HG03103 (cell line): Measurements from ENCODE around the gene DPP4.

Experiments
- ATAC-seq: cut with Tn5 transposase; IDR thresholded peaks from one replicate; pipeline ENCODE4 v1.9.1; 2021; ENCODE audit warnings: low read depth; ENCODE audit not compliant: unreplicated experiment

The DPP4 gene

DNA sequence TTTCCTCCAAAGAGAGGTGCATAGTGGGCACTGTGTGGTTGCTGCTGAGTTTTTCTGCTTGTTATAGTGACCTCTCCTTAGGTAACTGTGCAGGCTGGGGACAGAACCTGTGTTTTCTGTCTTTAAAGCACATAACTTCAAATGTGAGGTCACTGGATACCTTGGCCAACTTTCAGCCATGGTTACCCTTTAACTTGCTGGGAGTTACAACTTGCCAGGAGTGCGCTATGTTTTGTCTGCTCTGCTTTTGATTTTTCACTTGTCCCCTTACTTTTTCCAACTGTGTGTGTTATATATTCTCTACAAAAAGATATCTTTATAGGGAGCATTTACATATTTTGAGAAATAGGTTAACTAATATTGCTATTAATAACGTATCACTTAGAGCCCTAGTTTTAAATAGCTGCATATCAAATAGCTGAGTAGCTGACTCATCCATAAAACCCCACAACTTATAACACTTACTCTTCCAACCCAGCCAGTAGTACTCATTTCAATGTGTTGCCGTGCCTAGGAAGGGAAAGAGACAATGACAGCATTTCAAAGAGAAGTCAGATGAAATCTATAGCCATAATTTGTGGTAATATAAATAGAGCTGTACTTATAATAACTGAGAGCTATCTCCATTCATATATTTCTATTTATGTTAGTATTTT is 51.6 kb downstream of the DPP4 start:
- ATAC-seq: no peak

DNA sequence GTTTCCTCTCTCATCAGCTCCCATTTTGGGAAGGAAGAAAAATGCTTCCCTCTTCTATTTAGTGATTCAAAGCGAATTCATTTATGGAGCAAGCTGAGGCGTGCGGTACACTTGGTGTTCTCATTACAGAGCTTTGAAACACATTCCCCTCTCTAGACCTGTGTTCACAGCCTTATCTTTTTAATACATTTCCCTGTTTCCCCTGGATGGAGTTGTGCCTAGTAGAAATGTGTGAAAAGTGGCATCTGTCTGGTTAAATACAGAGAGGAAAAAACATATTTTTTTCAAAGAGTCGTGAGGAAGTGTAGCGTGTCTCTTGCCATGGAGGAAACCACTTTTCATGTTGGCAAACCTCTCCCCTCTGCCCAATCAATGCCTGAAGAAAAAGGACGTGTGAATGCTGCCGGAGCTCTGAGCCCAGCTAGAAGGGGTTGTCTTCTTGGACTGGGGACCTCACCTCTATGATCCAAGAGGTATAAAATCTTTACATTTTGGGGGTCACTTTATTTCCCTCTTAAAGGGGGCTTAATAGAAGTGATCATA is 52.4 kb downstream of the DPP4 start:
- ATAC-seq: no peak

DNA sequence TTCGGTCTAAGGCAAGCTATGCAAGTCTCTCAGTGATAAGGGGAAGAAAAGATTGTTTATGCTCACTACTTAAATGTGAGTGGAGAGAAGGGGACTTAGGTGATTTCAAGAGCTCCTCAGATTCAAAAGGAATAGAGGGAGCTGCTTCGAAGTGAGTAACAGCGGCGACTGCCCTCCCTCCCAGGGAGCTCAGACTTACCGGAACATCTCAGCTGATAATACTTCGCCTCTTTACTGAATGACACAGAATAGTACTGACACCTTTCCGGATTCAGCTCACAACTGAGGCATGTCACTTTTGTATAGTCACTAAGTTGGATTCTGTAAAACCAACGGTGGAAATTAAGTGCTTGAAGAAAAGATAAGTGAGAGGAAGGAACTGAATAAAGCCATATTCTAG is 55.5 kb downstream of the DPP4 start:
- ATAC-seq: no peak

DNA sequence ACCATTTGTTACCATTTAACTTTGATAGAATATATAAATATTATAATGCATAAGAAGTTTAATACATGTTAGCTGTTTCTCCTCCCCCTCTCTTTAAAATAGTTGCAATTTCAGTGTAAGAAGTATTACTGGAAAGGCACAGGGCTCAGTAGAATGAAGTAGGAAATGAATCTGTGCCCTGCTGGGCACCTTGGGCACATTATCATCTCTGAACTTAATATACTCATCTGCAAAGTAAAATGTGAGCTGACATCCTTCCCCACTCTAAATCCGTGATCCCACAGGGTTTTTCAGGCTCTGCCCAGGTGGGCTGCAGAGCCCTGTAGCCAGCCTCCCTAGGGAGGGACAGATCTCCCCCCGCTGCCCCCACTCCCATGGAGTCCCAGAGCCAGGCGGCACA is 56.8 kb downstream of the DPP4 start:
- ATAC-seq: no peak

DNA sequence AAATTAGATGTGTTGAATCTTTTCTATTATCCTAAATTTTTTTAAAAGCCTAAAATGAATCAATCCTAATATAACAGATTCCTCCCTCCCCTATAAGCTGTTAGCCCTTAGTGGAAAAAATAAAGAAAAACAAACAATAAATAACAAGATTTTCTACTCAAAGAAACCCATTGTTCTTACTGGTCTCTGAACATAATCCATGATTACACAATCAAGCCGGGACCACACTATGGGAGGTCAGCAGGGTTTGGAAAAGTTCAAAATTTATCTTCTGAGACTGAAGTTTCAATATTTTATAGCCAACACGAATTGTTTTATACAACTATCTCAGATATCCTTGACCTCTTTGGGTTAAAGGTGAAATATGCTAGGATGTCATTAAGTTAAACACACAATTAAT is 57.9 kb downstream of the DPP4 start:
- ATAC-seq: no peak

DNA sequence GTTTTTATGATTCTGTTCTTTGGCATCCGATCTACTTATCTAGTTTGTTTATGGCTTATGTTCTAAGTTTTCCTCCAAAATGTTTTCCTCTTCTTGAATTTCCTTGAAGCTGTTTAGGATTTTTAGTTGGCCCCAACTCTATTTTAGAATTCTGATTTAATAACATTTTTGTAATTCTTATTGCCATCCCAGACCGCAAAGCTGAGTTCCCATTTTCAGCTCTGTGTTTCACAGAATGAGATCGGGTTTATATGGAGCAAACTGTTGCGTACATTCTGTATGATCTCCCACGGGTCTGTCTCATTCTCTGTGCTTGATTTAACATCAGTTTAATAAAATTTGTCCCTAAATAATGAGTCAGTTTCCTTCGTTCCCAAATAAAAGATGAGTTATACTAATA is 59.3 kb downstream of the DPP4 start:
- ATAC-seq: no peak

DNA sequence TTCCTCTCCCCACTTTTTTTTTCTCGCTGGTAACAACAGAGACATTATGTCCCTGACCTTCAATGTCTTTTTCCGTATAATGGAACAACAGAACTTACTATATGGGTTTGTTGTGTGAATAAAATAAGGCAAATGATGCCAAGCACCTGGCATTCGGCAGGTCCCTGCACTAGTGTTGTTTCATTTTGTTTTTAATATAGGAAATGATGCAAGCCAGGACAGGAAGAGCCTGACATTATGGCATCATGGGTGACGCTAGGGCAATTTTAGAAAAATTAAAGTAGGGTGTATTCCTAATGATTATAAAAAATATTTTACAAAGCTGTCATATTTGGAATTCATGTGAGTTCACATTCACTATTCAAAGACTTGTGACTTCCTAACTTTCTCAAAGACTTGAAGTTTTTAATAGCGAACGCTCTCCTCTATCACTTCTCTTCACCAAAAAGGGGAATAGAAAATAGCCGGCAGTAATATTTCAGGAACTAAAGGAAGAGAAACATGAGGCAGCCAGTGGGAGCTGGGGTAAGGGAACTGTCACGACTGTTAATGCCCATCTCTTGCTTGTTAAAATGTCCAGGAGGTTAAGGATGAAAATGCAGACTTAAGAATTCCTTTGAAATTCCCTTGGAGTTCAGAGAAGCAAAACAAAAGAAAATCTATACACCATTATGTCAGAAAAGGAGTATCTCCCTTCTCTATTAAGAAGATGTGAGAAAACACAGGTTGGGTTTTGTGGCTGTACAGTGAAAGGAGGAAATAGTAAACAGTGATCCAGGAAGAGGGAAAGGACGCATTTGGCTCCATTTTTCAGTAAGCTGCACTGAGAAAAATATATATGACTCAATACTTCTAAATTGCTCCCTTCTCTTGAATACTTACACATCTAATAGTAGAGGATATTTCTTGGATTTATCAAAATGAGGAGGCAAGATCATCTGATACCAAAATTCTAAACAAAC is 60.2 kb downstream of the DPP4 start:
- ATAC-seq: no peak

DNA sequence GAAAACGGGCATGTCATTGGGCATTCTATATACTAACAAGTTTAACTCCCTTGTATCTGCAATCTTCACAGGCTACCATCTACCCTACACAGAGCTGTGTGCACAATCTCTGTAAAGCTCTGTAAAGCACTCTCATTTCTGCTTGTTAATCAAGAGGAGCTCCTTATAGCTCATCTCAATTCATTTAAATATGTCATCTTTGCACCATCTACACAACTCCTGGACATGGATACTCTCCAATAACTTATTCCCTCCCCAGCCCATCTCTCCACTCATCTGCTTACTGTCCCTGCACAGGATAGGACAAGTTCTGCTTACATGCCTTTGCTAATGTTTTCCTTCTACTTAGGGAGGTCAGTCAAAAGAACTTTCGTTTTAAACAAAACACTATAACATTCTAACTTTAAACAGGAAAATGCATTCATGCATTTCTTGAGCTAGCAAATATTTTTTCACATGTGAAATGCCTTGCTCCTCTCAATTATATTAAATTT is 61.4 kb downstream of the DPP4 start:
- ATAC-seq: no peak

DNA sequence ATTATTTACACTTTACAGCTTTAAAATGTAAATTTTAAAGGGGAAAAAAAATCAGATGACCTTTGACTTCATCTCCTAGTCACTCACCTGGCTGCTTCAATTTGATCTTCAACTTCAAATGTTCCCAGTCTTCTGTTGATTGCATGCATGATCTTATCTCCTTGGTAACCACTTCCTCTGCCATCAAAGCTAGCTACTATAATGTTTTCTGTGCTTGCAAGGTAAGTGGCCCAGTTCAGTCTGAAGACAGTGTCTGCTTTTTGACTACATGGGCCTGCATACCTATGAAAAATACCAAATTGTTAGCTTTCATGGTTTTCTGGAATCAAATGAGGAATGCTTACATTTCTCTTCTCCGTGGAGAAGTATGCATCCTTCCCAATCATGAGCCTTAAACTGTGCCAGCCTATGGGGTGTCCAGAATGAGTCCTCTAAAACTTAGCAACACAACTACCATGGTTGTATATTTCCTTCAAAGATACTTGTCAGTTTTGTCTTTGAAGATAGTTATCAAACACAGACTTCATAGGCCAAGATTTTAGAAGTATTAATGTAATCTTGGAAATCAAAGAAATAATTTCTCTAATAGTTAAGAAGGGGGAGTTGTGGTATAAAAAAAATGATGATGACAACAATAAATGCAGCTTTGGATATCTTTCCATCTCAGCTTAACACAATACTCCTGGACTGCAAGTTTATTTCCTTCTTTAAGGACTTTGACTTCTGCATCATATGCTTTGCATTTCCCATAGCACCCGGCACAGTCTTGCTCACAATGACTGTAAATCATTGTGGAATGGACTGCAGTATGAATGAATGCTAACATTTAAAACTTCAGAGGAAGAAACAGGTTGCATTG is 62.1 kb downstream of the DPP4 start:
- no peak for ATAC-seq

DNA sequence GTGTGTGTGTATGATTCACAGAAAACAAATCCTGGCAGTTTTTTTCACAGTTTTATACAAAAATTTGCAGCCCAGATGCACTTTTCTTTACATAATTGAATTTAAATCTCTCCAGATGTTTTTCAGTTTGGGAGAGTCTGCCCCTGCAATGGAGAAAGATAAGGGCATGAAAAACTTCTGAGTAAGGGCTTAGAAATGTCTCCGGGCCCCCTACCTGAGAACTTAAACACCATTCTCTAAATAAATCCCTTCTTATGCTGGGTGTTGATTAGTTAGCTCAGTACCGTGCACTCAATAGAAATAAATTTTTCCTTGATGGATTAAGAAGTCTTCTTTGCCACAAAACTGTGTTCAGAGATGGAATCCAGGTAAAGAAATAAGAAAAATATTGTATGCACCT is 64.5 kb downstream of the DPP4 start:
- ATAC-seq: no peak

DNA sequence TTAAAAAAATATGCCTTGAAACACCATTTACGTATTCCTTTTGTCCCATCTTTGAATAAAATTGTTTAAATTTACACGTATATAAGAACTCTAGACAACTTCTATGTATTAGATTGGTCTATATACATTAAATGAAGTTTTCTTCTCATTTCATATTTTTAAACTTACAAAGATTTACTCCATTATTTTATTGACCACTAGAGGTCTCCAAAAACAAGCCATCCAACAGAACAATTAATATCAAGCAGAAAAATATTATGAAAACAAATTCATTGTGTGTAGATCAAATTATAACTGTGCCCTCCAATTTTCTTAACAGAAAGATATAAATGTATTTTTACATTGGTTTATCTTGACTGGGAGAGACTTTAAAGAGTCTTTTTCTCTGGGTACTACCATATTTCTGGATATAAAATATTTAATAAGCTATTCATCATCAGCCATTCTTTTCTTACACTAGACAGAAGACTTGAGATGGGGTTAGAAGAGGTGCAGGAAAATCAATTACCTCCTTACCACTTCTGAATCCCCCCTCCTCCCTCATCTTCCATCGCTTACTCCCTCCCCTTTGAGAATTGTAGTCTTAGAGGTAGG is 66.5 kb downstream of the DPP4 start:
- no peak for ATAC-seq

DNA sequence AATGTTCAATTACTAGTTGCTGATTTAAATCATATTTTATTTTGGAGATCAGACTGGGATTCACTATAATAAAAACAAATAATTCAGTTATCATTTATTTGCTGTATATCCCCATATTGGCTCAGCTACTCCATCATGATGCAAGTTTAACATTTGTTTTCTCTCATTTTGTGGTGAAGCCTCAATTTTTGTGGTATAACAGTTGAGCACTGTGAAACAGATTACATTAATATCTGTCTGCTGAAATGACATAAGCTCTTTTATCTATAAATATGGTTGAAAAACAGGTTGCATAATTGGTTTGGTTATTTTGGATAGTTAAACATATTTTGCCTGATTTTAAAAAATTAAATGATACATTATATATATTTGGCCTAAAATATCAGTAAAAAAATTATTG is 67.7 kb downstream of the DPP4 start:
- ATAC-seq: no peak

DNA sequence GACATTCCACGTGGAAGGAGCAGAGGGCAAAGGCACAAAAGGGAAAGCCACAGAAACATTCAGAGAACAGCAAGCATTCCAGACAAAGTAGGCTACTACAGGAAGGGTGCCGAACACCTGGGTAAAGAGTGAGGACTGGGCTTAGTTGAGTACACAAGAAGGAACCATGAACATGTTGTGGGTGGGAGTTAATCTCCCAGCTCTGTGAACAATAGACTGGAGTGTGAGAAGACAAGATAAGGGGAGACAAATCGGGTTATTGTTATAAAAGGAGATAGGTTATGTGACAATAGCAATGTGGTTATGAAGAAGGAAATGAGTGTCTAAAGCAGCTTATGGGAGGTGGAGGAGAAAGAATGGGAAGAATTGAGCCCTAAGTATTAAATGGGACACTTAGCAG is 70.0 kb downstream of the DPP4 start:
- ATAC-seq: no peak

DNA sequence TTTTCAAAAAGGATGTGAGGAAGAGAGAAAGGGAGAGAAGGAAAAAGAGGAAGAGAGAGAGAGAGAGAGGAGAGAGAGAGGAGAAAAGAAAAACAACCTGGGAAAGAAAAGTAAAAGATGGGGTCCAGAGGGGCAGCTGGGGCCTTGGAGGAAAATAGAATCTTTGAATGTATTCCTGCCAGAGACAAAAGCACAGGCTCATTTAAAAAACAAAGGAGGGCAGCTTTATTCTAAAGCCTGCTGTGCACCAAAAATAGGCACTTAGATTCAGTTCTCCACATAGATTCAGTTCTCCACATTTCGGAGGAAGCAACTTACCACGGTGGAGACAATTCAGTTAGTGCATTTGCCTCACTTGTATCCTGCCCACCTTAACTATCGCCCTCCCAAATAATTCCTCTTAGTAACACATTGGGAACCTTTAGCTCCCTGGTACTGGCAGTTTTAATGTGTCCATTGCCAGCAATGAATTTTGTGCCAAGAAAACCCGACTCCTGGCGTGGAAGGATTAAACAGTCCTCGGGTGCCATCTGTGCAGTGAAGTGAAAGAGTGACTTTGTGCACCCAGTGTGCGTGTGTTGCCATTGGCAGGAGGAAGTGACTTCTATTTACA is 71.3 kb downstream of the DPP4 start:
- no peak for ATAC-seq

DNA sequence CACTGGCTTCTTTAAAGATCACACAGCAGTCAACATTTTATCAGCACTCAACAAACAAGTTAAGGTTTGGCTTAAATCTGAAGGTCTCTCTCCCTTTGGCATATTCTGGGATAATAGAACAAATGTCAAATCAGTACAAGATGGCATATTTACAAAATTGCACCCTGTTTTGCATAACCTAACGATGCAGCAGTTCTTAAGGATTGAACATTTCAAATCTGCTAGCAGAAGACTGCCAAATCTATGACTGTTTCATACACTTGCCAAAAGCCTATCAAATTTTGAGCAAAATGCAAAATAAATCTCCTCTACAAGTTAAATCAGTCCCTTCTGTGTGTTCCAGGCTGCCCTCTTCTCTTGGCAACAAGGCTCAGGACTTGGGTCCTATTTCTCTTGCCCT is 73.6 kb downstream of the DPP4 start:
- ATAC-seq: no peak

DNA sequence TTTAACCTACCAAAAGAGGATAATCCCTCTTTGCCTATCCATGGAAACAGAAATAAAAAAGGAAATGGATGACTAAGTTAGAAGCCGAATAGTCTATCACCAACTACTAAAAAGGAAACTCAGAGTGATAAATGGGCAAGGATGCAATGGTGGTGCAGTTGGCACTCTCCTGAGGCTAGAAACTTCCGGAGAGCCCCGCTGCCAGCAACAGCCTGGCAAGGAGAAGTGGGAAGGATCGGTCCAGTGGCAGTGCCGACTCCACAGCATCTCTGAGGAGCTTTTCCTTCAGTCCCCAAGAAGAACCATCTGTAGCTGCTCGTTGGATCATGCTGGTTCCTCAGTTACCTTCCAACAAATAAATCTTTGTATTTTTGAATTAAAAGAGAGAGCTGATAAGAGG is 74.7 kb downstream of the DPP4 start:
- no peak for ATAC-seq

DNA sequence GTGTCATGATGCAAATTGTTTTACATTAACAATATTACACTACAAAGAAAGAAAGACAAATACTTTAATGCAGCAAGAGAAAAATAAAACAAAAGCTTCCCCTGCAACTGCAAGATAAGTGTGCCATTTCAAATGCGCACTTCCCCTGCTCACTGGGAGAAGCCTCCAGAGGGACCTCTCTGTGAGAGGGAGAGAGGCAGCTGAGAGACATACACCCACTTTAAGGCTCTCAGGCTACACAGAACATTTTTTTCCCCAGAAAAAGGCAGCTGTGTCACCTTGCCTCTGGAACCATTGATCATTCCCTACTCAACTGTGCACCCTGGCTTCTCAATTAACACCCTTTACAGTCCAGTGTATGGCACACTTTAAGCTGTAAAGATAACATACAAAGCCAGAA is 75.2 kb downstream of the DPP4 start:
- ATAC-seq: no peak

DNA sequence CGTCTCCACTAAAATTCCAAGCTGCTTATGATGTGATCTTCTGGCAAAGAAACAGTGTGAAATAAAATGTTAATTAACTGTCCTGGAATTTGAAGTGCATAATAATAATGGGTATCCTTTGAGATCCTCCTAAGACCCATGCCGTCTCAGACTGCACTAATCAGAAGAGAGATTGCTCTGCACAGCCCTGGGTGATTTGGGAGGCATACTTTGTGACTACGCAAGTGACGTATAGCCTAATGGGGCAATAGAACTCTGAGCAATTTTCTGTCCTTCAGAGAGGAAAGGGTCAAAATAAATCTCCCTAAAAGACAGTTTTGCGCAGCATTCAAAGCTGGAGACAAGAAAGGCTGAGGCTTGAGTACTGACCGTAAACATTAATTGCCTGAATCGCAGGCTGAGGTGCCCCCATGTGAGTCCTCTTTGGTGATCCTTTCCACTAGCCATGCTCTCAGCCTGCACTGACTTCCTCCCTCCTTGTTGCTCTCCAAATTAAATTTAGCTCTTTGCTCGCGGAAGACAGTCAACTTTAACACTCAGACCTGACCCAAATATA is 76.0 kb downstream of the DPP4 start:
- no peak for ATAC-seq

DNA sequence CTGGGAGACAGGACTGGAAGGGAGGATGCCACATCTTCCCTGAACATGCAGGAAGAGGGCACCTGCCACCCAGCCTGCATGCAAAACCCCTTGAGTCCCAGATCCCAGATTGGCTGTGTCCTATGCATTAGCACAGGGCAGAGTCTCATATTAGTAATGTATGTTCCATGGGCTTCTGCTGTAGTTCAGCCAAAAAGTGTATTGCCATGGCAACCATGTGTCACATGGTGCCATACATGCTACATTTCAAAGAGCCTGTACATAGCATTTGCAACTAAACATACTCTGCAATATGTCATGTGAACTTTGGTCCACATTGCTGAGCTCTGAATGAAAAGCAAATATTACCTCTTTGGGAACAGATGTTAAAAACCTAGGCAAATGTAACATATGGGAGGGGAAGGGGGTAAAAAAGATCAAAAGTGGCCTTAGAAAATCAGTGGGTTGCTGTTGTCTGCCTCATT is 78.4 kb downstream of the DPP4 start:
- no peak for ATAC-seq
